ENCODE data around the gene CDC123.

The CDC123 gene

GRCh38 chr10:12191715-12192114, 4.3 kb upstream of the CDC123 start:
- TF ChIP-seq YY1 (IDR thresholded peaks at IDR 0.05; ENCODE audit: insufficient read depth, insufficient read length) (no peak), ZNF274 (IDR thresholded peaks at IDR 0.05; ENCODE audit: low read depth, low read length) (no peak), SUZ12 (IDR thresholded peaks at IDR 0.05; ENCODE audit: extremely low read depth, insufficient read depth, insufficient read length) (no peak)
- no peak for DNase-seq (ENCODE audit: low read depth, low spot score)
- H3K27me3 ChIP-seq (ENCODE audit: insufficient read depth, insufficient read length): no peaks in the 10 kb centered on the region
- H3K9ac ChIP-seq (ENCODE audit: insufficient read length, low read depth): no peak overlapping the region
- H3K9me3 ChIP-seq (ENCODE audit: insufficient read depth, low read length): no peaks in the 10 kb centered on the region
- H3K4me3 ChIP-seq (ENCODE audit: insufficient read length, low read depth): no peak overlapping the region
- peaks cover 2% of the 10 kb centered on the region for H3K4me1 ChIP-seq (ENCODE audit: insufficient read depth, insufficient read length)
- peaks cover 22% of the 10 kb centered on the region for H3K36me3 ChIP-seq (ENCODE audit: insufficient read depth, insufficient read length, low read length)

GRCh38 chr10:12193193-12193592, 2.8 kb upstream of the CDC123 start:
- peaks cover 17% of the 10 kb centered on the region for H3K36me3 ChIP-seq (ENCODE audit: insufficient read depth, insufficient read length, low read length)
- TF ChIP-seq YY1 (IDR thresholded peaks at IDR 0.05; ENCODE audit: insufficient read depth, insufficient read length) (no peak), SUZ12 (IDR thresholded peaks at IDR 0.05; ENCODE audit: extremely low read depth, insufficient read depth, insufficient read length) (no peak), ZNF274 (IDR thresholded peaks at IDR 0.05; ENCODE audit: low read depth, low read length) (no peak)
- no peaks in the 10 kb centered on the region for H3K9me3 ChIP-seq (ENCODE audit: insufficient read depth, low read length)
- DNase-seq (ENCODE audit: low read depth, low spot score): no peak
- H3K27me3 ChIP-seq (ENCODE audit: insufficient read depth, insufficient read length): no peaks in the 10 kb centered on the region
- H3K9ac ChIP-seq (ENCODE audit: insufficient read length, low read depth): no peak overlapping the region
- H3K4me1 ChIP-seq (ENCODE audit: insufficient read depth, insufficient read length): peaks cover 2% of the 10 kb centered on the region
- no peak overlapping the region for H3K4me3 ChIP-seq (ENCODE audit: insufficient read length, low read depth)

GRCh38 chr10:12194752-12195271, 1.2 kb upstream of the CDC123 start:
- Histone ChIP-seq H3K4me3 (ENCODE audit: insufficient read length, low read depth) (peak overlapping the region; percentile 96), H3K36me3 (ENCODE audit: insufficient read depth, insufficient read length, low read length) (peaks cover 28% of the 10 kb centered on the region), H3K27me3 (ENCODE audit: insufficient read depth, insufficient read length) (no peaks in the 10 kb centered on the region), H3K9ac (ENCODE audit: insufficient read length, low read depth) (peak overlapping the region; percentile 96), H3K9me3 (ENCODE audit: insufficient read depth, low read length) (no peaks in the 10 kb centered on the region), H3K4me1 (ENCODE audit: insufficient read depth, insufficient read length) (peaks cover 2% of the 10 kb centered on the region)
- TF ChIP-seq SUZ12 (IDR thresholded peaks at IDR 0.05; ENCODE audit: extremely low read depth, insufficient read depth, insufficient read length) (no peak), ZNF274 (IDR thresholded peaks at IDR 0.05; ENCODE audit: low read depth, low read length) (no peak), YY1 (IDR thresholded peaks at IDR 0.05; ENCODE audit: insufficient read depth, insufficient read length) (no peak)
- DNase-seq (ENCODE audit: low read depth, low spot score): no peak

- H3K9me3 ChIP-seq (ENCODE audit: insufficient read depth, low read length): no peaks in the 10 kb centered on the region
- H3K9ac ChIP-seq (ENCODE audit: insufficient read length, low read depth): peak overlapping the region; percentile 96
- no peak for DNase-seq (ENCODE audit: low read depth, low spot score)
- peaks cover 2% of the 10 kb centered on the region for H3K4me1 ChIP-seq (ENCODE audit: insufficient read depth, insufficient read length)
- peak overlapping the region; percentile 96 for H3K4me3 ChIP-seq (ENCODE audit: insufficient read length, low read depth)
- H3K36me3 ChIP-seq (ENCODE audit: insufficient read depth, insufficient read length, low read length): peaks cover 28% of the 10 kb centered on the region
- TF ChIP-seq SUZ12 (IDR thresholded peaks at IDR 0.05; ENCODE audit: extremely low read depth, insufficient read depth, insufficient read length) (no peak), ZNF274 (IDR thresholded peaks at IDR 0.05; ENCODE audit: low read depth, low read length) (no peak), YY1 (IDR thresholded peaks at IDR 0.05; ENCODE audit: insufficient read depth, insufficient read length) (no peak)
- H3K27me3 ChIP-seq (ENCODE audit: insufficient read depth, insufficient read length): no peaks in the 10 kb centered on the region
Measured at GRCh38 chr10:12195281-12195602, 746 bp upstream of the CDC123 start.

- Histone ChIP-seq H3K4me3 (ENCODE audit: insufficient read length, low read depth) (peak overlapping the region; percentile 96), H3K9me3 (ENCODE audit: insufficient read depth, low read length) (no peaks in the 10 kb centered on the region), H3K27me3 (ENCODE audit: insufficient read depth, insufficient read length) (no peaks in the 10 kb centered on the region), H3K36me3 (ENCODE audit: insufficient read depth, insufficient read length, low read length) (peaks cover 38% of the 10 kb centered on the region), H3K9ac (ENCODE audit: insufficient read length, low read depth) (peak overlapping the region; percentile 96), H3K4me1 (ENCODE audit: insufficient read depth, insufficient read length) (peaks cover 2% of the 10 kb centered on the region)
- DNase-seq (ENCODE audit: low read depth, low spot score): peak; percentile 2
- TF ChIP-seq SUZ12 (IDR thresholded peaks at IDR 0.05; ENCODE audit: extremely low read depth, insufficient read depth, insufficient read length): no peak
- TF ChIP-seq YY1 (IDR thresholded peaks at IDR 0.05; ENCODE audit: insufficient read depth, insufficient read length): no peak
- TF ChIP-seq ZNF274 (IDR thresholded peaks at IDR 0.05; ENCODE audit: low read depth, low read length): no peak
Measured at GRCh38 chr10:12196531-12197211, 683 bp downstream of the CDC123 start.

GRCh38 chr10:12198156-12198555, 2.2 kb downstream of the CDC123 start:
- no peak for TF ChIP-seq ZNF274 (IDR thresholded peaks at IDR 0.05; ENCODE audit: low read depth, low read length)
- no peak for TF ChIP-seq SUZ12 (IDR thresholded peaks at IDR 0.05; ENCODE audit: extremely low read depth, insufficient read depth, insufficient read length)
- no peak for TF ChIP-seq YY1 (IDR thresholded peaks at IDR 0.05; ENCODE audit: insufficient read depth, insufficient read length)
- Histone ChIP-seq H3K9me3 (ENCODE audit: insufficient read depth, low read length) (no peaks in the 10 kb centered on the region), H3K4me3 (ENCODE audit: insufficient read length, low read depth) (no peak overlapping the region), H3K36me3 (ENCODE audit: insufficient read depth, insufficient read length, low read length) (peaks cover 37% of the 10 kb centered on the region), H3K4me1 (ENCODE audit: insufficient read depth, insufficient read length) (peaks cover 2% of the 10 kb centered on the region), H3K9ac (ENCODE audit: insufficient read length, low read depth) (no peak overlapping the region), H3K27me3 (ENCODE audit: insufficient read depth, insufficient read length) (no peaks in the 10 kb centered on the region)
- no peak for DNase-seq (ENCODE audit: low read depth, low spot score)

GRCh38 chr10:12200850-12201249, 4.9 kb downstream of the CDC123 start:
- H3K36me3 ChIP-seq (ENCODE audit: insufficient read depth, insufficient read length, low read length): peaks cover 57% of the 10 kb centered on the region

More at GRCh38 chr10:12200850-12201249, 4.9 kb downstream of the CDC123 start:
- no peaks in the 10 kb centered on the region for H3K9me3 ChIP-seq (ENCODE audit: insufficient read depth, low read length)
- H3K9ac ChIP-seq (ENCODE audit: insufficient read length, low read depth): no peak overlapping the region
- TF ChIP-seq ZNF274 (IDR thresholded peaks at IDR 0.05; ENCODE audit: low read depth, low read length): no peak
- no peak for TF ChIP-seq YY1 (IDR thresholded peaks at IDR 0.05; ENCODE audit: insufficient read depth, insufficient read length)
- no peak for TF ChIP-seq SUZ12 (IDR thresholded peaks at IDR 0.05; ENCODE audit: extremely low read depth, insufficient read depth, insufficient read length)
- no peaks in the 10 kb centered on the region for H3K27me3 ChIP-seq (ENCODE audit: insufficient read depth, insufficient read length)
- no peaks in the 10 kb centered on the region for H3K4me1 ChIP-seq (ENCODE audit: insufficient read depth, insufficient read length)
- DNase-seq (ENCODE audit: low read depth, low spot score): no peak
- H3K4me3 ChIP-seq (ENCODE audit: insufficient read length, low read depth): no peak overlapping the region

Measured in NT2/D1 (cell line).